HepG2 (cell line): ENCODE results near the gene ERC1. TPM values are rescaled to one million over a fixed set of nuclear protein-coding genes. Genes with fewer than 3 reads are reported as not detected.

Experiments
- ATAC-seq: fragments of 200-7000 bp; cut with Tn5 transposase; 3 replicates; pipeline ENCODE4 v1.9.1; 2020; ENCODE audit warnings: mild to moderate bottlenecking, moderate library complexity
- BruUV-seq: library from RNA; stranded (reverse); fragments of 400-500 nt; replicated peaks from 2 replicates; lab custom pipeline; 2021; lab: Mats Ljungman, UMichigan
- CTCF ChIA-PET: fragments of 300-600 bp; formaldehyde crosslinking; extraction: SDS; loops from one replicate; lab custom pipeline; 2021; ENCODE audit warnings: low total read pairs, inconsistent platforms, low intra/inter-chr PET ratio; lab: Yijun Ruan, JAX
- POLR2A ChIA-PET: fragments of 350-600 bp; sonication (Branson Sonifier 250); formaldehyde crosslinking; loops from one replicate; lab custom pipeline; 2020; ENCODE audit warnings: antibody characterized with exemption, inconsistent platforms; lab: Yijun Ruan, JAX
- DNase-seq: peaks from one replicate; pipeline ENCODE4 v3.0.0-alpha.2; 2015; ENCODE audit warnings: low spot score
- FAIRE-seq: peaks from 3 replicates; lab custom pipeline; 2011; peaks lifted over from hg19 to GRCh38; lab: Jason Lieb, UNC
- H2AFZ ChIP-seq: one replicate; pipeline ENCODE4 v1.6.1; 2011; ENCODE audit warnings: low read length, inconsistent platforms
- H3K27ac ChIP-seq: fragments of 300-600 bp; 3 replicates; pipeline ENCODE4 v1.8.0; 2011; ENCODE audit warnings: mixed run types, mild to moderate bottlenecking, mixed read lengths, low read length, inconsistent platforms; ENCODE audit not compliant: insufficient read depth; ENCODE audit errors: extremely low read length
- H3K27me3 ChIP-seq, 2 experiments: fragments of 200-600 bp in 1 of 2; 2 replicates in 1 of 2; 3 replicates in 1 of 2; pipeline versions ENCODE4 v1.6.0 to v1.8.0; 2011; ENCODE audit warnings: low read length in 2 of 2, mild to moderate bottlenecking in 2 of 2, moderate library complexity in 2 of 2, inconsistent platforms in 1 of 2; ENCODE audit not compliant: insufficient read depth in 2 of 2, control insufficient read depth in 1 of 2
- H3K36me3 ChIP-seq, 2 experiments: fragments of 200-600 bp in 1 of 2; replicated peaks in 1 of 2; 2 replicates in 1 of 2; 3 replicates in 1 of 2; pipeline versions ENCODE4 v1.5.1 to v1.8.0; 2011; ENCODE audit warnings: low read length in 2 of 2, inconsistent platforms in 1 of 2; ENCODE audit not compliant: insufficient read depth in 2 of 2, control insufficient read depth in 1 of 2
- H3K4me1 ChIP-seq: 2 replicates; pipeline ENCODE4 v1.5.1; 2012; ENCODE audit warnings: low read length, inconsistent platforms; ENCODE audit not compliant: insufficient read depth
- H3K4me2 ChIP-seq: 2 replicates; pipeline ENCODE4 v1.6.0; 2011; ENCODE audit warnings: low read depth, low read length, inconsistent platforms
- H3K4me3 ChIP-seq, 3 experiments: fragments of 200-600 bp in 1 of 3; sonication (generic), shearing (Covaris generic) in 1 of 3; replicated peaks in 1 of 3; 2 replicates each; pipeline ENCODE4 v1.5.1; 2011 to 2016; ENCODE audit warnings: low read length in 3 of 3, inconsistent platforms in 2 of 3, low read depth in 2 of 3, mild to moderate bottlenecking in 2 of 3, control low read depth in 1 of 3, mixed read lengths in 1 of 3; ENCODE audit not compliant: insufficient read depth in 1 of 3
- H3K79me2 ChIP-seq: one replicate; pipeline ENCODE4 v1.6.1; 2011; ENCODE audit warnings: low read length, inconsistent platforms; ENCODE audit not compliant: insufficient read depth
- H3K9ac ChIP-seq: 2 replicates; pipeline ENCODE4 v1.6.0; 2011; ENCODE audit warnings: mild to moderate bottlenecking, low read depth, low read length, inconsistent platforms; ENCODE audit not compliant: insufficient read depth
- H3K9me3 ChIP-seq: 2 replicates; pipeline ENCODE4 v1.5.1; 2012; ENCODE audit warnings: mild to moderate bottlenecking, low read length
- H4K20me1 ChIP-seq: 2 replicates; pipeline ENCODE4 v1.6.0; 2011; ENCODE audit warnings: inconsistent platforms, mild to moderate bottlenecking, low read length, moderate library complexity; ENCODE audit not compliant: insufficient read depth
- ADNP ChIP-seq: sonication (generic); formaldehyde crosslinking; IDR thresholded peaks from 2 replicates; pipeline ENCODE4 v1.4.0; 2020; ENCODE audit warnings: missing genetic modification reagents
- FOXK2 ChIP-seq: fragments of 450-650 bp; IDR thresholded peaks from 2 replicates; pipeline ENCODE4 v1.6.1; 2016
- KMT2A ChIP-seq: sonication (generic); formaldehyde crosslinking; IDR thresholded peaks from 2 replicates; pipeline ENCODE4 v1.4.0; 2020; ENCODE audit warnings: missing genetic modification reagents
- MAF1 ChIP-seq: sonication (generic); formaldehyde crosslinking; IDR thresholded peaks from 2 replicates; pipeline ENCODE4 v1.5.0; 2020; ENCODE audit warnings: missing genetic modification reagents, borderline replicate concordance
- MED1 ChIP-seq: sonication (generic); formaldehyde crosslinking; IDR thresholded peaks from 2 replicates; pipeline ENCODE4 v1.4.0; 2020; ENCODE audit warnings: missing genetic modification reagents
- THYN1 ChIP-seq: sonication (generic); formaldehyde crosslinking; IDR thresholded peaks from 2 replicates; pipeline ENCODE4 v1.8.1; 2023; ENCODE audit warnings: low read depth, mild to moderate bottlenecking, moderate library complexity, missing genetic modification reagents, borderline replicate concordance
- ZNF124 ChIP-seq: sonication (generic); formaldehyde crosslinking; IDR thresholded peaks from 2 replicates; pipeline ENCODE4 v1.4.0; 2020; ENCODE audit warnings: missing genetic modification reagents
- ZNF430 ChIP-seq: sonication (generic); formaldehyde crosslinking; IDR thresholded peaks from 2 replicates; pipeline ENCODE4 v1.9.0; 2021; ENCODE audit warnings: mild to moderate bottlenecking, missing genetic modification reagents
- WGBS: methylation state at CpG from one replicate; pipeline ENCODE4 v1.1.6; 2017; ENCODE audit warnings: low lambda C conversion rate; 5-methylcytosine and 5-hydroxymethylcytosine counted together
- in situ Hi-C: cut with HindIII; loops from 2 replicates; pipeline ENCODE4 v1.10.0; 2017; ENCODE audit warnings: low pct_unique_long_range_greater_than_20kb; ENCODE audit not compliant: extremely low pct_ligation_motif_present
- intact Hi-C: fragments of 100-400 bp; cut with micrococcal nuclease; formaldehyde crosslinking; loops from one replicate; pipeline ENCODE4 v1.10.0; 2022; ENCODE audit not compliant: unreplicated experiment
- polyA plus RNA-seq, 8 experiments: library from polyadenylated mRNA; depleted of rRNA in 3 of 8; stranded (reverse) in 7 of 8; unstranded in 1 of 8; fragments of >200 nt; fragmentation: Illumina TruSeq in 4 of 8; extraction: Trizol in 4 of 8; gene quantifications; 2 replicates each; pipeline versions ENCODE4 v1.2.1 to v1.2.3, GENCODE V29; 2011 to 2016; ENCODE audit warnings: low read depth in 4 of 8, missing spikeins in 1 of 8, mixed read lengths in 1 of 8; ENCODE audit not compliant: insufficient read depth in 1 of 8
- total RNA-seq, 5 experiments: library from RNA; depleted of rRNA; stranded (reverse); fragments of >200 nt; fragmentation: Illumina TruSeq; extraction: Trizol; gene quantifications; 2 replicates each; pipeline ENCODE4 v1.2.3, GENCODE V29; 2016; ENCODE audit warnings: low read depth in 1 of 5
- TF ChIP-seq, protein P1 (sequence below): sonication (generic); formaldehyde crosslinking; IDR thresholded peaks from 2 replicates; pipeline ENCODE4 v1.4.0; 2020; ENCODE audit warnings: mild to moderate bottlenecking, missing genetic modification reagents
- TF ChIP-seq, protein P2 (sequence below): sonication (generic); formaldehyde crosslinking; IDR thresholded peaks from 2 replicates; pipeline ENCODE4 v1.4.0; 2020; ENCODE audit warnings: missing genetic modification reagents, borderline replicate concordance
- TF ChIP-seq, protein P3 (sequence below): sonication (generic); formaldehyde crosslinking; IDR thresholded peaks from 2 replicates; pipeline ENCODE4 v1.5.1; 2020; ENCODE audit warnings: missing genetic modification reagents, mild to moderate bottlenecking, borderline replicate concordance

Gene ERC1
- total and polyA plus RNA-seq, 2 of the 13 experiments (the other 11 are each of a cell fraction or from before 2014, with no cell fraction given): 6.1 to 12.4 TPM

DNA sequence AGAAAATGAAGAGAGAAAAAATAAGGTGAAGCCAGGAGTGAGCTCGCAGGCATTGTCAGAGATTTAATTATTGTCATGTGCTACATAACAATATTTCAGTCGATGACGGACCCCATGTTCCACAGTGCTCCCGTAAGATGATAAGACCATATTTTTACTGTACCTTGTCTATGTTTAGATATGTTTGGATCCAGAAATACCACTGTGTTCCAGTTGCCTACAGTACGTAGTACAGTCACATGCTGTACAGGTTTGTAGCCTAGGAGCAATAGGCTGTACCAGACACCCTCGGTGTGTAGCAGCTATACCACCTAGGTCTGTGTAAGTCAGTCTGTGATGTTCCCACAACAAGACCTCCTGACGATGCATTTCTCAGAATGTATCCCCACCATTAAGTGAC is 465.9 kb downstream of the ERC1 start:
- no peak for ATAC-seq
- intact Hi-C loops: no loop called here
- CTCF ChIA-PET: no interaction called here
- no peak overlapping the region for H3K27ac ChIP-seq
- in situ Hi-C loops: no loop called here
- no peaks in the 10 kb centered on the region for H3K4me1 ChIP-seq
- 0 out of 5 replicates have a peak, but pooled peaks cover 0 to 5% of the 10 kb centered on the region in 2 experiments for H3K36me3 ChIP-seq
- H2AFZ ChIP-seq: no peak overlapping the region
- no peak for FAIRE-seq
- WGBS: 93% methylated on average over 7 of the region's 7 CpGs
- no peaks in the 10 kb centered on the region for H4K20me1 ChIP-seq
- no peak overlapping the region for H3K9ac ChIP-seq
- TF ChIP-seq, protein P1, sequence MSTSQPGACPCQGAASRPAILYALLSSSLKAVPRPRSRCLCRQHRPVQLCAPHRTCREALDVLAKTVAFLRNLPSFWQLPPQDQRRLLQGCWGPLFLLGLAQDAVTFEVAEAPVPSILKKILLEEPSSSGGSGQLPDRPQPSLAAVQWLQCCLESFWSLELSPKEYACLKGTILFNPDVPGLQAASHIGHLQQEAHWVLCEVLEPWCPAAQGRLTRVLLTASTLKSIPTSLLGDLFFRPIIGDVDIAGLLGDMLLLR (CRISPR knock-in tag): no peak
- no peak for TF ChIP-seq ADNP (CRISPR knock-in tag)
- no peaks in the 10 kb centered on the region for H3K9me3 ChIP-seq
- no peak overlapping the region for H3K4me2 ChIP-seq
- POLR2A ChIA-PET: no interaction called here
- H3K27me3 ChIP-seq: no peaks in the 10 kb centered on the region
- H3K4me3 ChIP-seq: no peak overlapping the region
- no TSS peak for BruUV-seq
- no peaks in the 10 kb centered on the region for H3K79me2 ChIP-seq
- no peak for DNase-seq

DNA sequence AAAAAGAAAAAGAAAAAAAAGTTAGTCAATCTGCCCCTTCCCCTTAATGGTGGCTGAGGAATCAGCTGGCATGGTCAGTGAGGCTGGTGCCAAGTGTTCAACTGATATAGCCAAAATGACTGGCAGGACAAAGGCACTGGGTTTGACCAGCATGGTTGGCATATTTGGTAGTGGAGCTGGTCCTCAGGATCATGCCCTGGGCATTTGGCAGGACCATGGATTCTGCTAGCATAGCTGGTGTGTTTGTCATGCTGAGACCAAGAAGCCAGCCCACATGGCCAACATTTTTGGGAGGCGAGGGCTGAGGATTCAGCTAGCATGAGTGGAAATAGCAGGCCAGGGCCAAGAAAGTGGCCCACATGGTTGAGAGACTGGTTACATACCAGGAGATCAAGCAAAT is 466.9 kb downstream of the ERC1 start:
- TF ChIP-seq MAF1 (CRISPR knock-in tag) (no peak), KMT2A (CRISPR knock-in tag) (no peak), ZNF430 (CRISPR knock-in tag) (no peak), MED1 (CRISPR knock-in tag) (no peak), FOXK2 (no peak), ZNF124 (CRISPR knock-in tag) (no peak), THYN1 (CRISPR knock-in tag) (no peak)
- TF ChIP-seq, protein P2, sequence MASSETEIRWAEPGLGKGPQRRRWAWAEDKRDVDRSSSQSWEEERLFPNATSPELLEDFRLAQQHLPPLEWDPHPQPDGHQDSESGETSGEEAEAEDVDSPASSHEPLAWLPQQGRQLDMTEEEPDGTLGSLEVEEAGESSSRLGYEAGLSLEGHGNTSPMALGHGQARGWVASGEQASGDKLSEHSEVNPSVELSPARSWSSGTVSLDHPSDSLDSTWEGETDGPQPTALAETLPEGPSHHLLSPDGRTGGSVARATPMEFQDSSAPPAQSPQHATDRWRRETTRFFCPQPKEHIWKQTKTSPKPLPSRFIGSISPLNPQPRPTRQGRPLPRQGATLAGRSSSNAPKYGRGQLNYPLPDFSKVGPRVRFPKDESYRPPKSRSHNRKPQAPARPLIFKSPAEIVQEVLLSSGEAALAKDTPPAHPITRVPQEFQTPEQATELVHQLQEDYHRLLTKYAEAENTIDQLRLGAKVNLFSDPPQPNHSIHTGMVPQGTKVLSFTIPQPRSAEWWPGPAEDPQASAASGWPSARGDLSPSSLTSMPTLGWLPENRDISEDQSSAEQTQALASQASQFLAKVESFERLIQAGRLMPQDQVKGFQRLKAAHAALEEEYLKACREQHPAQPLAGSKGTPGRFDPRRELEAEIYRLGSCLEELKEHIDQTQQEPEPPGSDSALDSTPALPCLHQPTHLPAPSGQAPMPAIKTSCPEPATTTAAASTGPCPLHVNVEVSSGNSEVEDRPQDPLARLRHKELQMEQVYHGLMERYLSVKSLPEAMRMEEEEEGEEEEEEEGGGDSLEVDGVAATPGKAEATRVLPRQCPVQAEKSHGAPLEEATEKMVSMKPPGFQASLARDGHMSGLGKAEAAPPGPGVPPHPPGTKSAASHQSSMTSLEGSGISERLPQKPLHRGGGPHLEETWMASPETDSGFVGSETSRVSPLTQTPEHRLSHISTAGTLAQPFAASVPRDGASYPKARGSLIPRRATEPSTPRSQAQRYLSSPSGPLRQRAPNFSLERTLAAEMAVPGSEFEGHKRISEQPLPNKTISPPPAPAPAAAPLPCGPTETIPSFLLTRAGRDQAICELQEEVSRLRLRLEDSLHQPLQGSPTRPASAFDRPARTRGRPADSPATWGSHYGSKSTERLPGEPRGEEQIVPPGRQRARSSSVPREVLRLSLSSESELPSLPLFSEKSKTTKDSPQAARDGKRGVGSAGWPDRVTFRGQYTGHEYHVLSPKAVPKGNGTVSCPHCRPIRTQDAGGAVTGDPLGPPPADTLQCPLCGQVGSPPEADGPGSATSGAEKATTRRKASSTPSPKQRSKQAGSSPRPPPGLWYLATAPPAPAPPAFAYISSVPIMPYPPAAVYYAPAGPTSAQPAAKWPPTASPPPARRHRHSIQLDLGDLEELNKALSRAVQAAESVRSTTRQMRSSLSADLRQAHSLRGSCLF (CRISPR knock-in tag): no peak
- TF ChIP-seq, protein P3, sequence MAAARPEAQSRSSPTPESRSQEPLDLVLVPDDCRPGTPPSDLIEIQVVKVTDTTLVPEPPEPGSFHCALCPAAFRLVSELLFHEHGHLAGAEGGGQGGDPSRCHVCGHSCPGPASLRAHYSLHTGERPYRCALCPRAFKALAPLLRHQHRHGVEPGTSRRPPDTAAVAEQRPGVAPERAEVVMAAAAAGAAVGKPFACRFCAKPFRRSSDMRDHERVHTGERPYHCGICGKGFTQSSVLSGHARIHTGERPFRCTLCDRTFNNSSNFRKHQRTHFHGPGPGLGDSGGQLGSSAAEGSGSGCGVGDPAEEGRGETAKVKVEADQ (CRISPR knock-in tag): no peak
- no peaks in the 10 kb centered on the region for H3K27me3 ChIP-seq
- H3K79me2 ChIP-seq: no peaks in the 10 kb centered on the region
- no peak overlapping the region for H2AFZ ChIP-seq
- H4K20me1 ChIP-seq: no peaks in the 10 kb centered on the region
- no peak overlapping the region for H3K9ac ChIP-seq
- in situ Hi-C loops (no loop called here), intact Hi-C loops (no loop called here)
- no peak overlapping the region for H3K4me3 ChIP-seq
- 100% methylated on average over 1 of the region's 1 CpG for WGBS
- ChIA-PET CTCF (no interaction called here), POLR2A (no interaction called here)
- no peaks in the 10 kb centered on the region for H3K9me3 ChIP-seq
- 0 out of 5 replicates have a peak, but pooled peaks cover 0 to 5% of the 10 kb centered on the region in 2 experiments for H3K36me3 ChIP-seq
- no TSS peak for BruUV-seq
- H3K4me2 ChIP-seq: no peak overlapping the region
- FAIRE-seq (no peak), ATAC-seq (no peak), DNase-seq (no peak)
- H3K4me1 ChIP-seq: no peaks in the 10 kb centered on the region
- no peak overlapping the region for H3K27ac ChIP-seq
